Mammary epithelial cell (primary cell): ENCODE data around the gene RAPSN.

Experiments
- EZH2 ChIP-seq: IDR thresholded peaks from 2 replicates; pipeline ENCODE4 v1.6.1; 2012; ENCODE audit warnings: low read length, inconsistent platforms, borderline replicate concordance
- TF ChIP-seq, protein P1 (sequence below), 2 donors: IDR thresholded peaks in 1 of 2; conservative IDR thresholded peaks in 1 of 2; 2 replicates each; pipeline ENCODE4 v1.5.1; 2011 to 2012; ENCODE audit warnings: inconsistent platforms in 2 of 2, low read length in 2 of 2, mild to moderate bottlenecking in 2 of 2, control low read depth in 1 of 2, low read depth in 1 of 2; ENCODE audit not compliant: insufficient read depth in 1 of 2; ENCODE audit errors: extremely low read depth in 1 of 2

GRCh38 chr11:47469361-47470179 is 20.6 kb upstream of the RAPSN start:
- TF ChIP-seq, protein P1, sequence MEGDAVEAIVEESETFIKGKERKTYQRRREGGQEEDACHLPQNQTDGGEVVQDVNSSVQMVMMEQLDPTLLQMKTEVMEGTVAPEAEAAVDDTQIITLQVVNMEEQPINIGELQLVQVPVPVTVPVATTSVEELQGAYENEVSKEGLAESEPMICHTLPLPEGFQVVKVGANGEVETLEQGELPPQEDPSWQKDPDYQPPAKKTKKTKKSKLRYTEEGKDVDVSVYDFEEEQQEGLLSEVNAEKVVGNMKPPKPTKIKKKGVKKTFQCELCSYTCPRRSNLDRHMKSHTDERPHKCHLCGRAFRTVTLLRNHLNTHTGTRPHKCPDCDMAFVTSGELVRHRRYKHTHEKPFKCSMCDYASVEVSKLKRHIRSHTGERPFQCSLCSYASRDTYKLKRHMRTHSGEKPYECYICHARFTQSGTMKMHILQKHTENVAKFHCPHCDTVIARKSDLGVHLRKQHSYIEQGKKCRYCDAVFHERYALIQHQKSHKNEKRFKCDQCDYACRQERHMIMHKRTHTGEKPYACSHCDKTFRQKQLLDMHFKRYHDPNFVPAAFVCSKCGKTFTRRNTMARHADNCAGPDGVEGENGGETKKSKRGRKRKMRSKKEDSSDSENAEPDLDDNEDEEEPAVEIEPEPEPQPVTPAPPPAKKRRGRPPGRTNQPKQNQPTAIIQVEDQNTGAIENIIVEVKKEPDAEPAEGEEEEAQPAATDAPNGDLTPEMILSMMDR (conservative IDR thresholded peaks at IDR 0.05 in 1 of 2, IDR thresholded peaks at IDR 0.05 in 1 of 2; ENCODE audit: extremely low read depth in 1 of 2, insufficient read depth in 1 of 2, low read depth in 1 of 2, low read length in 2 of 2): no peak
- TF ChIP-seq EZH2: no peak
